IMR-90 (cell line): Measurements from ENCODE around the gene DKK3. TPM values are rescaled to one million over a fixed set of nuclear protein-coding genes. Genes with fewer than 3 reads are reported as not detected.

Experiments used
- ATAC-seq: fragments of 200-7000 bp; cut with Tn5 transposase; 2 replicates; pipeline ENCODE4 v1.9.1; 2020; ENCODE audit warnings: low read depth, mild to moderate bottlenecking, moderate library complexity
- BruUV-seq: library from RNA; stranded (reverse); fragments of 400-500 nt; replicated peaks from 2 replicates; lab custom pipeline; 2021; lab: Mats Ljungman, UMichigan
- CTCF ChIA-PET: fragments of 300-600 bp; formaldehyde crosslinking; extraction: SDS; loops from one replicate; lab custom pipeline; 2021; ENCODE audit warnings: antibody characterized with exemption; lab: Yijun Ruan, JAX
- POLR2A ChIA-PET: fragments of 300-600 bp; sonication (Branson Sonifier 250); formaldehyde crosslinking; loops from one replicate; lab custom pipeline; 2022; ENCODE audit warnings: antibody characterized with exemption; ENCODE audit not compliant: unreplicated experiment; lab: Charles Lee
- DNase-seq: peaks from one replicate; pipeline ENCODE4 v3.0.0; 2013
- H2AFZ ChIP-seq: replicated peaks from 2 replicates; pipeline ENCODE3; 2013; ENCODE audit warnings: low read length, mild to moderate bottlenecking; ENCODE audit not compliant: poor library complexity
- H2AK5ac ChIP-seq: 2 replicates; pipeline ENCODE4 v1.6.1; 2013; ENCODE audit warnings: low read depth, low read length, inconsistent platforms
- H2AK9ac ChIP-seq: replicated peaks from 2 replicates; pipeline ENCODE3; 2013; ENCODE audit warnings: mild to moderate bottlenecking, low read depth, low read length, moderate library complexity; ENCODE audit not compliant: poor library complexity
- H2BK120ac ChIP-seq: 2 replicates; pipeline ENCODE4 v1.6.1; 2013; ENCODE audit warnings: low read depth, low read length, inconsistent platforms
- H2BK15ac ChIP-seq: 3 replicates; pipeline ENCODE4 v1.6.1; 2013; ENCODE audit warnings: low read depth, low read length, inconsistent platforms
- H2BK20ac ChIP-seq: 2 replicates; pipeline ENCODE4 v1.6.1; 2013; ENCODE audit warnings: low read depth, mild to moderate bottlenecking, inconsistent platforms, low read length, moderate library complexity
- H2BK5ac ChIP-seq: 2 replicates; pipeline ENCODE4 v1.6.1; 2013; ENCODE audit warnings: mild to moderate bottlenecking, low read depth, low read length, inconsistent platforms; ENCODE audit not compliant: poor library complexity, severe bottlenecking
- H3K14ac ChIP-seq: replicated peaks from 2 replicates; pipeline ENCODE4 v1.6.1; 2013; ENCODE audit warnings: low read depth, low read length, inconsistent platforms
- H3K18ac ChIP-seq: 2 replicates; pipeline ENCODE4 v1.6.1; 2013; ENCODE audit warnings: low read depth, low read length, control low read depth
- H3K23ac ChIP-seq: 2 replicates; pipeline ENCODE4 v1.6.1; 2013; ENCODE audit warnings: low read depth, low read length, inconsistent platforms
- H3K27ac ChIP-seq: 2 replicates; pipeline ENCODE4 v1.5.1; 2013; ENCODE audit warnings: mild to moderate bottlenecking, control low read depth, low read length; ENCODE audit not compliant: insufficient read depth
- H3K27me3 ChIP-seq: 2 replicates; pipeline ENCODE4 v1.6.1; 2013; ENCODE audit warnings: low read length; ENCODE audit not compliant: control insufficient read depth, insufficient read depth
- H3K36me3 ChIP-seq: 2 replicates; pipeline ENCODE4 v1.6.1; 2013; ENCODE audit warnings: low read length, mixed read lengths; ENCODE audit not compliant: control insufficient read depth, insufficient read depth
- H3K4ac ChIP-seq: 2 replicates; pipeline ENCODE4 v1.6.1; 2013; ENCODE audit warnings: low read depth, low read length, inconsistent platforms
- H3K4me1 ChIP-seq: 2 replicates; pipeline ENCODE4 v1.6.1; 2013; ENCODE audit warnings: low read length, mixed read lengths; ENCODE audit not compliant: control insufficient read depth, insufficient read depth
- H3K4me2 ChIP-seq: 2 replicates; pipeline ENCODE4 v1.6.1; 2013; ENCODE audit warnings: low read depth, mild to moderate bottlenecking, control low read depth, low read length, moderate library complexity
- H3K4me3 ChIP-seq: 2 replicates; pipeline ENCODE4 v1.5.1; 2013; ENCODE audit warnings: low read depth, mild to moderate bottlenecking, control low read depth, low read length, moderate library complexity; ENCODE audit not compliant: insufficient read depth
- H3K56ac ChIP-seq: 2 replicates; pipeline ENCODE4 v1.6.1; 2013; ENCODE audit warnings: low read length, inconsistent platforms; ENCODE audit not compliant: insufficient read depth; ENCODE audit errors: extremely low read depth
- H3K79me1 ChIP-seq, 2 experiments: 2 replicates each; pipeline ENCODE4 v1.6.1; 2013; ENCODE audit warnings: low read length in 2 of 2, inconsistent platforms in 1 of 2, low read depth in 1 of 2
- H3K9ac ChIP-seq: 2 replicates; pipeline ENCODE4 v1.6.1; 2013; ENCODE audit warnings: low read depth, low read length, control low read depth
- H3K9me1 ChIP-seq: 2 replicates; pipeline ENCODE4 v1.6.1; 2013; ENCODE audit warnings: low read length, inconsistent platforms; ENCODE audit not compliant: insufficient read depth
- H3K9me3 ChIP-seq: 2 replicates; pipeline ENCODE4 v1.6.1; 2013; ENCODE audit warnings: low read length; ENCODE audit not compliant: control insufficient read depth, insufficient read depth
- H4K20me1 ChIP-seq: 2 replicates; pipeline ENCODE4 v1.6.1; 2013; ENCODE audit warnings: low read length, inconsistent platforms; ENCODE audit not compliant: insufficient read depth
- H4K5ac ChIP-seq: 2 replicates; pipeline ENCODE4 v1.6.1; 2013; ENCODE audit warnings: mild to moderate bottlenecking, low read depth, low read length, control low read depth
- H4K8ac ChIP-seq, 2 experiments: 2 replicates each; pipeline ENCODE4 v1.6.1; 2013; ENCODE audit warnings: low read depth in 2 of 2, low read length in 2 of 2, control low read depth in 1 of 2, inconsistent platforms in 1 of 2
- H4K91ac ChIP-seq: 2 replicates; pipeline ENCODE4 v1.6.1; 2013; ENCODE audit warnings: low read depth, low read length, inconsistent platforms; ENCODE audit not compliant: insufficient read depth
- BHLHE40 ChIP-seq: fragments of 150-350 bp; IDR thresholded peaks from 2 replicates; pipeline ENCODE4 v1.6.1; 2016; ENCODE audit warnings: mild to moderate bottlenecking, low read depth, low read length
- CEBPB ChIP-seq: IDR thresholded peaks from 2 replicates; pipeline ENCODE4 v1.6.1; 2012; ENCODE audit warnings: low read depth, low read length, improper control_type of control experiment
- CHD1 ChIP-seq: IDR thresholded peaks from 2 replicates; pipeline ENCODE4 v1.6.1; 2012; ENCODE audit warnings: low read depth, low read length, improper control_type of control experiment
- FOS ChIP-seq: fragments of 150-350 bp; IDR thresholded peaks from 2 replicates; pipeline ENCODE4 v1.6.1; 2016; ENCODE audit warnings: low read depth, low read length
- MAFK ChIP-seq: IDR thresholded peaks from 2 replicates; pipeline ENCODE4 v1.6.1; 2012; ENCODE audit warnings: low read depth, low read length, improper control_type of control experiment
- MAZ ChIP-seq: IDR thresholded peaks from 2 replicates; pipeline ENCODE4 v1.6.1; 2012; ENCODE audit warnings: low read depth, mild to moderate bottlenecking, low read length, improper control_type of control experiment, moderate library complexity, borderline replicate concordance
- MXI1 ChIP-seq: IDR thresholded peaks from 2 replicates; pipeline ENCODE4 v1.6.1; 2012; ENCODE audit warnings: low read depth, mild to moderate bottlenecking, low read length, moderate library complexity, borderline replicate concordance
- NFE2L2 ChIP-seq: fragments of 150-350 bp; IDR thresholded peaks from 2 replicates; pipeline ENCODE4 v1.6.1; 2016; ENCODE audit warnings: low read depth, mild to moderate bottlenecking, low read length
- POLR2A ChIP-seq: IDR thresholded peaks from 2 replicates; pipeline ENCODE4 v1.6.1; 2012; ENCODE audit warnings: mild to moderate bottlenecking, low read depth, low read length
- RAD21 ChIP-seq: IDR thresholded peaks from 2 replicates; pipeline ENCODE4 v1.6.1; 2012; ENCODE audit warnings: low read length, improper control_type of control experiment
- RCOR1 ChIP-seq: IDR thresholded peaks from 2 replicates; pipeline ENCODE4 v1.6.1; 2012; ENCODE audit warnings: mild to moderate bottlenecking, low read length, improper control_type of control experiment; ENCODE audit not compliant: insufficient replicate concordance
- RFX5 ChIP-seq: IDR thresholded peaks from 2 replicates; pipeline ENCODE4 v1.8.0; 2012; ENCODE audit warnings: low read depth, mild to moderate bottlenecking, low read length, moderate library complexity
- SMC3 ChIP-seq: fragments of 150-350 bp; IDR thresholded peaks from 2 replicates; pipeline ENCODE4 v1.6.1; 2016; ENCODE audit warnings: low read depth, mild to moderate bottlenecking, antibody characterized with exemption, low read length, moderate library complexity
- WGBS, 2 experiments: methylation state at CpG; one replicate each; pipeline versions ENCODE4 v1.1.5 to v1.1.7; 2013; ENCODE audit warnings: missing lambda C conversion rate in 2 of 2; ENCODE audit not compliant: insufficient read length in 1 of 2; ENCODE audit errors: extremely low coverage in 2 of 2; 5-methylcytosine and 5-hydroxymethylcytosine counted together
- dilution Hi-C: fragments of 300-500 bp; cut with HindIII; formaldehyde crosslinking; loops from one replicate; pipeline ENCODE4 v1.14.3; 2018; ENCODE audit warnings: low sequenced_read_pairs; ENCODE audit not compliant: unreplicated experiment
- in situ Hi-C: fragments of 300-500 bp; cut with MboI; formaldehyde crosslinking; loops from 3 replicates; pipeline ENCODE4 v1.14.3; 2019; ENCODE audit warnings: low sequenced_read_pairs, inconsistent platforms, mixed read lengths
- intact Hi-C: fragments of 100-400 bp; cut with micrococcal nuclease; formaldehyde crosslinking; loops from 2 replicates; pipeline ENCODE4 v1.10.0; 2022
- polyA plus RNA-seq, 3 experiments: library from polyadenylated mRNA; depleted of rRNA; stranded (reverse); fragments of >200 nt; gene quantifications; 2 replicates each; pipeline ENCODE4 v1.2.3, GENCODE V29; 2012; ENCODE audit warnings: low replicate concordance in 1 of 3
- total RNA-seq: library from RNA; depleted of rRNA; stranded (reverse); fragments of >200 nt; gene quantifications from 2 replicates; pipeline ENCODE4 v1.2.3, GENCODE V29; 2012
- TF ChIP-seq, protein P1 (sequence below): fragments of 150-350 bp; IDR thresholded peaks from 2 replicates; pipeline ENCODE4 v1.6.1; 2016; ENCODE audit warnings: low read depth, mild to moderate bottlenecking, low read length, moderate library complexity, borderline replicate concordance
- TF ChIP-seq, protein P2 (sequence below): fragments of 150-350 bp; IDR thresholded peaks from 2 replicates; pipeline ENCODE4 v1.6.1; 2017; ENCODE audit warnings: mild to moderate bottlenecking, antibody characterized with exemption, low read length, low read depth
- TF ChIP-seq, protein P3 (sequence below): conservative IDR thresholded peaks from 2 replicates; pipeline ENCODE4 v1.5.1; 2012; ENCODE audit warnings: mild to moderate bottlenecking, low read depth, low read length, improper control_type of control experiment

DKK3 gene
- total and polyA plus RNA-seq, 2 of the 4 experiments (the other 2 are of a cell fraction): 453 to 964 TPM

DNA sequence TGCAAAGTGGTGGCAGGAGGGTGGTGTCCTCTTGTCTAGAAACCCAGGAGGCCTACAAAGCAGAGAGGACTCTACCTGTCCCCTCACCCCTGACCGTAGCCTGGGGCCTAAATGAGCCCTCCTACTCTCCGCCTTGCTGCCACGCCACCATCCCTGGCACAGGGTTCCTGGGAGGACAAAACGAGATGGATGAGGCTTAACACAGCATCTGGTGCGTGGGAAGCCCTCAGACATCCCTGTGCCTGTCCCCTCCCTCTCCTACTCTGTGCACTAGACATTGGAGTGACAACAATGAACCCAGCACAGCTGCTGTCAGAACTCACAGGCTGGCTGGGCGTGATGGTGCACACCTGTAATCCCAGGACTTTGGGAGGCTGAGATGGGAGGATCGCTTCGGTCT lies 36.4 kb upstream of the DKK3 start:
- Histone ChIP-seq H2AK5ac (peak overlapping the region; percentile 99), H3K36me3 (no peaks in the 10 kb centered on the region), H3K14ac (peak overlapping the region; percentile 90), H3K9ac (peak overlapping the region; percentile 66; the same call in 1 of the 2 replicates), H2AK9ac (peak overlapping the region; percentile 82), H4K20me1 (no peaks in the 10 kb centered on the region; the same call in 1 of the 2 replicates), H3K4me1 (peaks cover 22% of the 10 kb centered on the region), H2BK15ac (peak overlapping the region; percentile 81), H2BK120ac (peak overlapping the region; percentile 97), H3K18ac (peak overlapping the region; percentile 70), H2BK20ac (peak overlapping the region; percentile 94), H3K4ac (peak overlapping the region; percentile 95), H4K91ac (peak overlapping the region; percentile 95), H4K8ac (peak overlapping the region; percentile 84 to 92), H3K9me3 (no peaks in the 10 kb centered on the region), H3K4me3 (no peak overlapping the region), H3K4me2 (peak overlapping the region; percentile 63; the same call in 1 of the 2 replicates), H3K27me3 (no peaks in the 10 kb centered on the region), H2BK5ac (peak overlapping the region; percentile 96), H3K79me1 (peaks cover 11 to 44% of the 10 kb centered on the region in 2 experiments; a peak in 3 of 4 replicates), H2AFZ (peak overlapping the region; percentile 89), H3K27ac (peak overlapping the region; percentile 88), H3K23ac (peak overlapping the region; percentile 67), H3K9me1 (peaks cover 31% of the 10 kb centered on the region), H3K56ac (peak overlapping the region; percentile 84), H4K5ac (peak overlapping the region; percentile 34)
- dilution Hi-C loops (no loop called here), in situ Hi-C loops (loop anchor here (5.0 to 25.0 kb wide), 4 partner anchors 110 to 1007 kb away; no protein-coding TSS in a partner anchor), intact Hi-C loops (loop anchor here (1.0 to 5.0 kb wide), 5 partner anchors 39 to 245 kb away; no protein-coding TSS in a partner anchor)
- ChIA-PET CTCF (interaction anchor here (0.8 to 1.3 kb wide), 6 partner anchors 9 to 246 kb away, joined by 3 to 13 read pairs (median 5); no protein-coding TSS in a partner anchor), POLR2A (interaction anchor here (1.3 kb wide), 1 partner anchor 42 kb away, joined by 3 read pairs; no protein-coding TSS in a partner anchor)
- ATAC-seq (no peak), DNase-seq (no peak)
- no CpG with 5 or more reads among the region's 8 CpGs for WGBS, 2 experiments
- TF ChIP-seq, protein P1, sequence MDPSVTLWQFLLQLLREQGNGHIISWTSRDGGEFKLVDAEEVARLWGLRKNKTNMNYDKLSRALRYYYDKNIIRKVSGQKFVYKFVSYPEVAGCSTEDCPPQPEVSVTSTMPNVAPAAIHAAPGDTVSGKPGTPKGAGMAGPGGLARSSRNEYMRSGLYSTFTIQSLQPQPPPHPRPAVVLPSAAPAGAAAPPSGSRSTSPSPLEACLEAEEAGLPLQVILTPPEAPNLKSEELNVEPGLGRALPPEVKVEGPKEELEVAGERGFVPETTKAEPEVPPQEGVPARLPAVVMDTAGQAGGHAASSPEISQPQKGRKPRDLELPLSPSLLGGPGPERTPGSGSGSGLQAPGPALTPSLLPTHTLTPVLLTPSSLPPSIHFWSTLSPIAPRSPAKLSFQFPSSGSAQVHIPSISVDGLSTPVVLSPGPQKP: no peak
- TF ChIP-seq SMC3 (no peak), RCOR1 (no peak), FOS (no peak), MAFK (no peak), POLR2A (no peak), MAZ (no peak), BHLHE40 (no peak), NFE2L2 (no peak), RAD21 (no peak), CEBPB (no peak), CHD1 (no peak), MXI1 (no peak), RFX5 (no peak)
- TF ChIP-seq, protein P2, sequence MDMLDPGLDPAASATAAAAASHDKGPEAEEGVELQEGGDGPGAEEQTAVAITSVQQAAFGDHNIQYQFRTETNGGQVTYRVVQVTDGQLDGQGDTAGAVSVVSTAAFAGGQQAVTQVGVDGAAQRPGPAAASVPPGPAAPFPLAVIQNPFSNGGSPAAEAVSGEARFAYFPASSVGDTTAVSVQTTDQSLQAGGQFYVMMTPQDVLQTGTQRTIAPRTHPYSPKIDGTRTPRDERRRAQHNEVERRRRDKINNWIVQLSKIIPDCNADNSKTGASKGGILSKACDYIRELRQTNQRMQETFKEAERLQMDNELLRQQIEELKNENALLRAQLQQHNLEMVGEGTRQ: no peak
- TF ChIP-seq, protein P3, sequence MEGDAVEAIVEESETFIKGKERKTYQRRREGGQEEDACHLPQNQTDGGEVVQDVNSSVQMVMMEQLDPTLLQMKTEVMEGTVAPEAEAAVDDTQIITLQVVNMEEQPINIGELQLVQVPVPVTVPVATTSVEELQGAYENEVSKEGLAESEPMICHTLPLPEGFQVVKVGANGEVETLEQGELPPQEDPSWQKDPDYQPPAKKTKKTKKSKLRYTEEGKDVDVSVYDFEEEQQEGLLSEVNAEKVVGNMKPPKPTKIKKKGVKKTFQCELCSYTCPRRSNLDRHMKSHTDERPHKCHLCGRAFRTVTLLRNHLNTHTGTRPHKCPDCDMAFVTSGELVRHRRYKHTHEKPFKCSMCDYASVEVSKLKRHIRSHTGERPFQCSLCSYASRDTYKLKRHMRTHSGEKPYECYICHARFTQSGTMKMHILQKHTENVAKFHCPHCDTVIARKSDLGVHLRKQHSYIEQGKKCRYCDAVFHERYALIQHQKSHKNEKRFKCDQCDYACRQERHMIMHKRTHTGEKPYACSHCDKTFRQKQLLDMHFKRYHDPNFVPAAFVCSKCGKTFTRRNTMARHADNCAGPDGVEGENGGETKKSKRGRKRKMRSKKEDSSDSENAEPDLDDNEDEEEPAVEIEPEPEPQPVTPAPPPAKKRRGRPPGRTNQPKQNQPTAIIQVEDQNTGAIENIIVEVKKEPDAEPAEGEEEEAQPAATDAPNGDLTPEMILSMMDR: no peak
- BruUV-seq: no TSS peak
